Gastrocnemius medialis (tissue), 4 donors: ENCODE measurements around the gene TMC8. TPM values are rescaled to one million over a fixed set of nuclear protein-coding genes. Genes with fewer than 3 reads are reported as not detected.
"Not testable (repeated sequence)": the region's sequence is repeated elsewhere in the genome, so short reads cannot be mapped to it uniquely, and the experiment has no call there.

Experiments used
- ATAC-seq, 2 donors: fragments of 150-250 bp; one replicate each; pipeline ENCODE4 v1.9.1; 2016
- DNase-seq, 2 donors: peaks; one replicate each; pipeline ENCODE4 v3.0.0-alpha.2; 2019
- H3K27ac ChIP-seq, 4 donors: fragments of 200-600 bp; sonication (generic); 1 replicate in 1 of 4; 2 replicates in 3 of 4; pipeline ENCODE4 v1.5.1; 2016 to 2018; ENCODE audit warnings: mild to moderate bottlenecking in 2 of 4, moderate library complexity in 1 of 4
- H3K27me3 ChIP-seq, 3 donors: fragments of 200-600 bp; sonication (generic) in 2 of 3; 1 replicate in 1 of 3; 2 replicates in 2 of 3; pipeline versions ENCODE4 v1.5.1 to v1.6.0; 2016 to 2019; ENCODE audit warnings: mild to moderate bottlenecking in 1 of 3, moderate library complexity in 1 of 3
- H3K36me3 ChIP-seq, 2 donors: fragments of 200-600 bp; sonication (generic) in 1 of 2; one replicate each; pipeline ENCODE4 v1.5.1; 2017 to 2018
- H3K4me1 ChIP-seq, 2 donors: fragments of 200-600 bp; sonication (generic) in 1 of 2; one replicate each; pipeline ENCODE4 v1.5.1; 2016 to 2017; ENCODE audit warnings: mild to moderate bottlenecking in 2 of 2
- H3K4me3 ChIP-seq, 4 donors: fragments of 200-600 bp; sonication (generic) in 3 of 4; 1 replicate in 1 of 4; 2 replicates in 3 of 4; pipeline ENCODE4 v1.5.1; 2016 to 2019; ENCODE audit warnings: mild to moderate bottlenecking in 2 of 4
- H3K9me3 ChIP-seq, 3 donors: fragments of 200-600 bp; sonication (generic) in 2 of 3; 1 replicate in 1 of 3; 2 replicates in 2 of 3; pipeline ENCODE4 v1.5.1; 2016 to 2019
- CTCF ChIP-seq, 5 experiments: fragments of 450-650 bp in 3 of 5; fragments of 200-600 bp in 2 of 5; sonication (generic) in 2 of 5; IDR thresholded peaks in 4 of 5; conservative IDR thresholded peaks in 1 of 5; 1 replicate in 4 of 5; 2 replicates in 1 of 5; pipeline ENCODE4 v1.5.1; 2016 to 2019; ENCODE audit warnings: antibody characterized with exemption in 5 of 5, mild to moderate bottlenecking in 3 of 5, moderate library complexity in 3 of 5
- POLR2A ChIP-seq, 2 donors: fragments of 450-650 bp; IDR thresholded peaks; one replicate each; pipeline ENCODE4 v1.6.1; 2017; ENCODE audit warnings: antibody characterized with exemption in 2 of 2, mild to moderate bottlenecking in 2 of 2, moderate library complexity in 2 of 2
- in situ Hi-C, 4 donors: fragments of 200-750 bp; cut with MboI; loops; one replicate each; pipeline versions ENCODE4 v1.15.0 to v1.8.0; 2017; ENCODE audit warnings: low sequenced_read_pairs in 4 of 4
- intact Hi-C: fragments of 100-400 bp; cut with DNase I; formaldehyde crosslinking; loops from one replicate; pipeline ENCODE4 v1.15.1; 2023; ENCODE audit warnings: low total_unique reads
- total RNA-seq, 4 donors: library from RNA; depleted of rRNA; stranded (reverse); fragments of >200 nt; gene quantifications; one replicate each; pipeline versions ENCODE4 v1.1.0 to v1.2.3, GENCODE V29; 2016

TMC8 gene
- total RNA-seq, result 1 to 10 TPM in 1 of 4 donors, under 1 TPM in 2, not detected in 1; 0.18 to 1.6 (median 0.65) TPM

GRCh38 chr17:78130437-78131101 is at the start of gene TMC8:
TSS of gene TMC8 (plus strand) at chr17:78130771. CDS start at chr17:78131589, 818 bp downstream.
- no peaks in the 10 kb centered on the region for H3K36me3 ChIP-seq
- TF ChIP-seq CTCF (IDR thresholded peaks at IDR 0.05 in 4 of 5, conservative IDR thresholded peaks at IDR 0.05 in 1 of 5) (no peak), POLR2A (IDR thresholded peaks at IDR 0.05) (peak in 1 of 2 donors; percentile 14)
- intact Hi-C loops (no loop called here), in situ Hi-C loops (no loop called here)
- H3K27me3 ChIP-seq, result peaks cover 20 to 47% (median 40%) of the 10 kb centered on the region in 3 donors
- H3K27ac ChIP-seq, result no peak within 1 kb of the TSS
- ATAC-seq (no peak), DNase-seq (no peak)
- H3K4me3 ChIP-seq, result peak within 1 kb of the TSS in 1 of 4 donors; percentile 22
- H3K9me3 ChIP-seq, result no peaks in the 10 kb centered on the region
- peaks cover 5 to 31% of the 10 kb centered on the region in 2 donors for H3K4me1 ChIP-seq

GRCh38 chr17:78081551-78081950 is 49.0 kb upstream of the TMC8 start:
- no peak for TF ChIP-seq POLR2A (IDR thresholded peaks at IDR 0.05)
- no peak for TF ChIP-seq CTCF (IDR thresholded peaks at IDR 0.05 in 4 of 5, conservative IDR thresholded peaks at IDR 0.05 in 1 of 5)
- no peaks in the 10 kb centered on the region for H3K27me3 ChIP-seq
- H3K4me1 ChIP-seq, result peaks cover 12 to 20% of the 10 kb centered on the region in 2 donors
- no peak overlapping the region for H3K4me3 ChIP-seq
- peaks cover 0 to 36% of the 10 kb centered on the region in 2 donors for H3K36me3 ChIP-seq
- no peak for DNase-seq
- no peaks in the 10 kb centered on the region for H3K9me3 ChIP-seq
- H3K27ac ChIP-seq, result peak overlapping the region; percentile 59 to 65 (median 64)
- no peak for ATAC-seq
- intact Hi-C loops (no loop called here), in situ Hi-C loops (no loop called here)

- H3K9me3 ChIP-seq, H3K27me3 ChIP-seq, intact Hi-C loops, ATAC-seq, in situ Hi-C loops, H3K4me3 ChIP-seq: not testable (repeated sequence)
- H3K36me3 ChIP-seq, result peaks cover 0 to 36% of the 10 kb centered on the region in 2 donors
- peaks cover 12 to 20% of the 10 kb centered on the region in 2 donors for H3K4me1 ChIP-seq
- H3K27ac ChIP-seq, result peak overlapping the region; percentile 64 to 65 (median 64)
- peak in 1 of 2 donors; percentile 61 for DNase-seq
Measured at GRCh38 chr17:78082355-78082872, 48.2 kb upstream of the TMC8 start.

GRCh38 chr17:78082988-78083387 is 47.6 kb upstream of the TMC8 start:
- DNase-seq (no peak), ATAC-seq (no peak)

More at GRCh38 chr17:78082988-78083387, 47.6 kb upstream of the TMC8 start:
- Histone ChIP-seq H3K27me3 (no peaks in the 10 kb centered on the region), H3K27ac (peak overlapping the region; percentile 31 to 65 (median 64)), H3K36me3 (peaks cover 0 to 36% of the 10 kb centered on the region in 2 donors), H3K9me3 (no peaks in the 10 kb centered on the region), H3K4me1 (peaks cover 13 to 20% of the 10 kb centered on the region in 2 donors), H3K4me3 (no peak overlapping the region)
- in situ Hi-C loops (no loop called here), intact Hi-C loops (no loop called here)
- TF ChIP-seq CTCF (IDR thresholded peaks at IDR 0.05 in 4 of 5, conservative IDR thresholded peaks at IDR 0.05 in 1 of 5) (no peak), POLR2A (IDR thresholded peaks at IDR 0.05) (no peak)
